ENCODE results near the gene SMIM29.
"Not testable (repeated sequence)": the region's sequence is repeated elsewhere in the genome, so short reads cannot be mapped to it uniquely, and the experiment has no call there.

Gene SMIM29

DNA sequence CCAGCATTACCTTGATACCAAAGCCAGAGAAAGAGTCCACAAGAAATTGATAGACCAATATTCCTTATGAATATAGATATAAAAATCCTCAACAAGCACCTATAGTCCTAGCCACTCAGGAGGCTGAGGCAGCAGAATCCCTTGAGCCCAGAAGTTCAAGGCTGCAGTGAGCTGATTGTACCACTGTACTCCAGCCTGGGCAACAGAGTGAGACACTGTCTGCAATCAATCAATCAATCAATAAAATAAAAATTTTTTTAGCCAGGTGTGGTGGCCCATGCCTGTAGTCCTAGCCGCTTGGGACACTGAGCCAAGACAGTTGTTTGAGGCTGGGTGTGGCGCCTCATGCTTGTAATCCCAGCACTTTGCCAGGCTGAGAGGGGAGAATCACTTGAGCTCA is 18.9 kb upstream of the SMIM29 start:
- no peak for DNase-seq

DNA sequence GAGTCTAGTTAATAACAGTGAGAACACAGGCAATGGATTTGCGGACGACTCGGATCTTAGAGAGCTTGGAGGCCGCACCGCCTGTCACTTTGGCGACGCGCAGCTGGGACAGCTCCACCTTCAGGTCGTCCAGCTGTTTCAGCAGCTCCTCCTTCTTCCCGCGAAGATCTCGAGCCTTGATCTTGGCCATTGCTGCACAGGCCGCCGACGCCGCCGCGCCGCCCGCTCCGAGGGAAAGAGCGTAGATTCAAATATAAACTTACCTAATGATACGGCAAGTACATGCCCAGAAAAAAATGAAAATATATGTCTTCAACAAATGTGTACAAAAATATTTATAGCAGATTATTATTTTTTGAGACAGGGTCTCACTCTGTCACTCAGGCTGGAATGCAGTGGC is 14.7 kb upstream of the SMIM29 start:
- not testable (repeated sequence) for DNase-seq

DNA sequence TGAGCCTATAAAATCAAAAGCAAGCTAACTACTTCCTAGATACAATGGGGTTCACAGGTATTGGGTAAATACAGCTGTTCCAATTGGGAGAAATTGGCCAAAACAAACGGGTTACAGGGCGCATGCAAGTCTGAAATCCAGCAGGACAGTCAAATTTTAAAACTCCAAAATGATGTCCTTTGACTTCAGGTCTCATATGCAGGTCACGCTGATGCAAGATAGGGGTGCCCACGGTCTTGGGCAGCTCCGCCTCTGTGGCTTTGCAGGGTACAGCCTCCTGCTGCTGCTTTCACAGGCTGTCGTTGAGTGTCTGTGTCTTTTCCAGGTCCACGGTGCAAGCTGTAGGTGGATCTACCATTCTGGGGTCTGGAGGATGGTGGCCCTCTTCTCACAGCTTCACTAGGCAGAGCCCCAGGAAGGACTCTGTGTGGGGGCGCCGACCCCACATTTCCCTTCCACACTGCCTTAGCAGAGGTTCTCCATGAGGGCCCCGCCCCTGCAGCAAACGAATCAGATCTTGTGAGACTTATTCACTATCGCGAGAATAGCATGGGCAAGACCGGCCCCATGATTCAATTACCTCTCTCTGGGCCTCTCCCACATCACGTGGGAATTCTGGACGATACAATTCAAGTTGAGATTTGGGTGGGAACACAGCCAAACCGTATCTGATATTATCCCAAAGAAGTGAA is 11.9 kb upstream of the SMIM29 start:
- no peak for DNase-seq

DNA sequence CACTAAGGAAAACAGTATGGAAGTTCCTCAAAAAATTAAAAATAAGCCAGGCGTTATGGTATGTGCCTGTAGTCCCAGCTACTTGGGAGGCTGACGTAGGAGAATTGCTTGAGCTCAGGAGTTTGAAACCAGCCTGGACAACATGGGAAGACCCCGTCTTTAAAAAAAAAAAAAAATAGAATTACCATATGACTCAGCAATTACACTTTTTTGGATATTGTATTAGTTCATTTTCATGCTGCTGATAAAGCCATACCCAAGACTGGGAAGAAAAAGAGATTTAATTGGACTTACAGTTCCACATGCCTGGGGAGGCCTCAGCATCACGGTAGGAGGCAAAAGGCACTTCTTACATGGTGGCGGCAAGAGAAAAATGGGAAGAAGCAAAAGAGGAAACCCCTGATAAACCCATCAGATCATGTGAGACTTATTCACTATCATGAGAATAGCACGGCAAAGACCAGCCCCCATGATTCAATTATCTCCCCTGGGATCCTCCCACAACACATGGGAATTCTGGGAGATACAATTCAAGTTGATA is 10.8 kb upstream of the SMIM29 start:
- no peak for DNase-seq

DNA sequence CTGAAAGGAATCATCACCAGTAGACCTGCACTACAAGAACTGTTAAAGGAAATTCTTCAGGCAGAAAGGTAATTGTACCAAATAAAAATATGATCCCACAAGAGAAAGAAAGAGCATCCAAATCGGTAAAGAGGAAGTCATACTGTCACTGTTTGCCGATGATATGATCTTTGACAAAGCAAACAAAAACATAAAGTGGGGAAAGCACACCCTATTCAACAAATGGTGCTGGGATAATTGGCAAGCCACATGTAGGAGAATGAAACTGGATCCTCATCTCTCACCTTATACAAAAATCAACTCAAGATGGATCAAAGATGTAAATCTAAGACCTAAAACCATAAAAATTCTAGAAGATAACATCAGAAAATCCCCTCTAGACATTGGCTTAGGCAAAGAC is 3.6 kb upstream of the SMIM29 start:
- DNase-seq: not testable (repeated sequence)

DNA sequence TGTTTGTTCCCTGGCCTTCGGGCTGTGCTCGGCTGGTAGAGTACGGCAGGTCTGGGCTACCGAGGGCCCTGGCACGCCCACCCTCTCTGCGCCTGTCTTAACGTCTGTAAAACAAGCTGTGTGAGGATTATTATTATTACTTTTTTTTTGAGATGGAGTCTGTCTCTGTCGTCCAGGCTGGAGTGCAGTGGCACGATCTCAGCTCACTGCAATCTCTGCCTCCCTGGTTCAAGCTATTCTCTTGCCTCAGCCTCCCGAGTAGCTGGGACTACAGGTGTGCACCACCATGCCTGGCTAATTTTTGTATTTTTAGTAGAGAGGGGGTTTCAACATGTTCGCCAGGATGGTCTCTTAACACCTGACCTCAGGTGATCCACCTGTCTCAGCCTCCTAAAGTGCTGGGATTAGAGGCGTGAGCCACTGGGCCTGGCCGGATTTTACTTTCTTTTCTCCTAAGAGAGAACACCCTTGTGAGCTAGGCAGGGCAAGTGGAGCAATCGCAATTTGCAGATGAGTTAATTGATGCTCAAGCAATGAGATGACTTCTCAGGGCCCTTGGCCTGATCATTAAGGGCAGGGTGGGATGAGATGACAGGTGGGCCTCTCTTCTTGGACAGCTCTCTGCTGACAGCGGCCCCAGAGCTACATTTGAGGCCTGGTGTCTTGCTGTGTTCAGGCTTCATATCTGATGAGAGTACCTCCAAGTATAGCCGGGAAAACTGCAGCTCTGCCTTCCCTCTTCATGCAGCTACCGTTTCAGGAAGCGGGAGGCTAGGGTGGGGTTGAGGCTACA is 859 bp upstream of the SMIM29 start:
- DNase-seq: no peak

DNA sequence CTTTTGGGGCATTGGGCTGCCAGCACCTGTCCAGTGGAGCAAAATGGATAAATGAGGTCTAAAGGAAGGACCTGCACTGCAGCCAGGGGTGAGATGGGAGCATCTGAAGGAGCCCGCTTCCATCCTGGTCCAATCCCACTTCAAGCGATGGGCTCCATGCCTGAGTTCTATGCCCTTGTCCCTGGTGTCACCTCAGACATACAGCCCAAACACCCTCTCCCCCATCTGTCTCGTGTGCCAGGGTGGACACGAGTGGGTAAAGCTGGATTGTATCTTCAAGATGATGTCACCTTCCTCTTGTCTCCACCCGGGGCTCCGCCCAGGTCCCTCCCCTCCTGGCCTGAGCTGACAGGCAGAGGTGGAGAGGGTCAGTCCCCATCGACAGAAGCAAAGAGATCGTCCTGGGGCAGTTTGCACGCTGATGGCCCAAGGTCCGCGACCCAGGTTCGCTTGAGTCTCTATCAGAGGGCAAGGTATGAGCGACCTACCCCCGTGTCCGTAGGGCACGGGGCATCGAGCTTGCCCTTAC is 544 bp downstream of the SMIM29 start:
- peak; percentile 69 for DNase-seq

DNA sequence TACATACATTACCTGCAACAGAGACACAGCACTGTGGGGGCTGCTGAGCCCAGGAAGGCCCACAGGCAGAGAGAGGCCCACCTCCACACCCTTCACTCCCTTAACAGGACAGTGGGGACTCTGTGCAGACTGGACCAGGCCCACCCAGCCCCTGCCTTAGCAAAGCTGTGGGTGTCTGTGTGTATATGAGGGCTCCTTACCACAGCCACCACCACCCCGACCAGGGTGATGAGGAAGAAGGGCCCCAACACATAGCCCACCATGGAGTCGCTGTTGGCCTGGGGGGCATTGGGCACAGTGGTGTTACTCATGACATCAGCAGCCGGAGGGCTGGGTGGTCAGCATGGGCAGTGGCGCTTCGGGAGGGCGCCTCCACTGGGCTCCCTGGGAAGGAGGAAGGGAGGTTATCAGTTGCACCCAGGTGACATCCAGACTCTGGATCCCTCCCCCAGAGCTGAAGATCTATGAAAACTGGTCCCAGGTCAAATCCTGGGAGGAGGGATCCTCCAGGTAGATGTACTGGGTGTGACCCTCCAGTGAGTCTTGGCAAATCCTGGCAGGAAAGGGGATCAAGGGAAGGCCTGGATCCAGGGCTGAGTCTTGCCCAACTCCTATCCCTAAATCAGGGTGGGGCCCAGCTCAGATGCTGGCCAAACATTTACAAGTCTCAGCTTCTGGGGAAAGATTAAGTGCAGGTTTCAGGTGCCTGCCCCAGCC is 1.2 kb downstream of the SMIM29 start:
- peak; percentile 38 for DNase-seq

DNA sequence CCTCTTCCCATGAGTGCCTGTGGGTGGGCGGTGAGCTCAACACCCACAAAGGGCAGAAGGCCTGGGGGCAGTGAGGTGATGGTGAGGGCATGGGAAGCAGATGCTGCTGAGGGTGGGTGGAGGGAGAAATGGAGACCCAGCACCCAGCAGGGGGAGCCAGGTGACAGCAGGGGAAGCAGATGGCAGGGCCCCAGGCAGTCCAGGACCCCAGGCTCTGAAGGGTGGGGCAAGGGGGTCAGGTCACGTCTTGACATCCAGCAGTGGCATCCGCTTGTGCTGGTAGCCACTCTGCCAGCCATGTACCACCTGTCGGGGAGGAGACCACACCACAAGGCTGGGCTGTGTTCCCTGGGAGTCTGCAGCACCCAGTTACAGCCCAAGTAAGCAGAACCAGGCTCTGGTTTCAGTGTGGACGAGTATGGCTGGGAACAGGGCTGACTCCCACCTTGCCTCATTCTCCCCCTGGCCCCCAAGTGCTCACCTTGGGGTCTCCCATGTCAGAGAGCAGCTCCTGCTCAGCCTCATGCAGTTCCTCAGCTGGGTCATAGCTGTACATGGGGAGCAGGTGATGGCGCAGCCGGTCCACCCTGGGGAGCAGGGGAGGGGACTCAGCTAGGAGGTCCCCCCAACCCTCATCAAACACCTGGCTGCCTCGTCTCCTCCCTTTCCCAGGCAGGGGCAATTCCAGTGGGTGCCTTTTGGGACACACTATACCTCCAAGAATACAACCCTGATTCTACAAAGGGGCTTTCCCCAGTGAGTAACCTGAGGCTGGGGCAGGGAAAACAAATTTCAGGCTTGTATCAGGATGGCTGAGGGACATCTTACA is 2.0 kb downstream of the SMIM29 start:
- DNase-seq: peak; percentile 73

DNA sequence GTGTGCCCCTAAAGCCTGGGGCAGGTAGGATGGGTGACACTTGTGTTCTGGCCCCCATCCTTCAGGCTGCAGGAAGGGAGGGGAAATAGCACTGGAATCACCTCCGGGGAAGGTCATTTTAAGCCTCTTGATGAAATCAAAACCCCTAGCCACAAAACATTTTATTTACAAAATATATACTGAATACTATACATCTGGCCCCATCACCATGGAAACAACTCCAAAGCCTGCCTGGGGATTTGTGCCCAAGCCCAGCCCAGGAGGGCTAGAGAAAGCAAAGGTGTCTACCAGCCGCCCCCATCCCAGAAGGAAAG is 2.6 kb downstream of the SMIM29 start:
- no peak for DNase-seq

DNA sequence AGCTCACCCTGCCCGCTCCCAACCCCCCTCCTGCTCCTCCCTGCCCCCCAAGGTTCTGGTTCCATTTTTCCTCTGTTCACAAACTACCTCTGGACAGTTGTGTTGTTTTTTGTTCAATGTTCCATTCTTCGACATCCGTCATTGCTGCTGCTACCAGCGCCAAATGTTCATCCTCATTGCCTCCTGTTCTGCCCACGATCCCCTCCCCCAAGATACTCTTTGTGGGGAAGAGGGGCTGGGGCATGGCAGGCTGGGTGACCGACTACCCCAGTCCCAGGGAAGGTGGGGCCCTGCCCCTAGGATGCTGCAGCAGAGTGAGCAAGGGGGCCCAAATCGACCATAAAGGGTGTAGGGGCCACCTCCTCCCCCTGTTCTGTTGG is 3.1 kb downstream of the SMIM29 start:
- not testable (repeated sequence) for DNase-seq

DNA sequence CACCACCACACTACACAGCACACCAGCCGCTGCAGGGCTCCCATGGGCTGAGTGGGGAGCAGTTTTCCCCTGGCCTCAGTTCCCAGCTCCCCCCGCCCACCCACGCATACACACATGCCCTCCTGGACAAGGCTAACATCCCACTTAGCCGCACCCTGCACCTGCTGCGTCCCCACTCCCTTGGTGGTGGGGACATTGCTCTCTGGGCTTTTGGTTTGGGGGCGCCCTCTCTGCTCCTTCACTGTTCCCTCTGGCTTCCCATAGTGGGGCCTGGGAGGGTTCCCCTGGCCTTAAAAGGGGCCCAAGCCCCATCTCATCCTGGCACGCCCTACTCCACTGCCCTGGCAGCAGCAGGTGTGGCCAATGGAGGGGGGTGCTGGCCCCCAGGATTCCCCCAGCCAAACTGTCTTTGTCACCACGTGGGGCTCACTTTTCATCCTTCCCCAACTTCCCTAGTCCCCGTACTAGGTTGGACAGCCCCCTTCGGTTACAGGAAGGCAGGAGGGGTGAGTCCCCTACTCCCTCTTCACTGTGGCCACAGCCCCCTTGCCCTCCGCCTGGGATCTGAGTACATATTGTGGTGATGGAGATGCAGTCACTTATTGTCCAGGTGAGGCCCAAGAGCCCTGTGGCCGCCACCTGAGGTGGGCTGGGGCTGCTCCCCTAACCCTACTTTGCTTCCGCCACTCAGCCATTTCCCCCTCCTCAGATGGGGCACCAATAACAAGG is 3.6 kb downstream of the SMIM29 start:
- DNase-seq: not testable (repeated sequence)

DNA sequence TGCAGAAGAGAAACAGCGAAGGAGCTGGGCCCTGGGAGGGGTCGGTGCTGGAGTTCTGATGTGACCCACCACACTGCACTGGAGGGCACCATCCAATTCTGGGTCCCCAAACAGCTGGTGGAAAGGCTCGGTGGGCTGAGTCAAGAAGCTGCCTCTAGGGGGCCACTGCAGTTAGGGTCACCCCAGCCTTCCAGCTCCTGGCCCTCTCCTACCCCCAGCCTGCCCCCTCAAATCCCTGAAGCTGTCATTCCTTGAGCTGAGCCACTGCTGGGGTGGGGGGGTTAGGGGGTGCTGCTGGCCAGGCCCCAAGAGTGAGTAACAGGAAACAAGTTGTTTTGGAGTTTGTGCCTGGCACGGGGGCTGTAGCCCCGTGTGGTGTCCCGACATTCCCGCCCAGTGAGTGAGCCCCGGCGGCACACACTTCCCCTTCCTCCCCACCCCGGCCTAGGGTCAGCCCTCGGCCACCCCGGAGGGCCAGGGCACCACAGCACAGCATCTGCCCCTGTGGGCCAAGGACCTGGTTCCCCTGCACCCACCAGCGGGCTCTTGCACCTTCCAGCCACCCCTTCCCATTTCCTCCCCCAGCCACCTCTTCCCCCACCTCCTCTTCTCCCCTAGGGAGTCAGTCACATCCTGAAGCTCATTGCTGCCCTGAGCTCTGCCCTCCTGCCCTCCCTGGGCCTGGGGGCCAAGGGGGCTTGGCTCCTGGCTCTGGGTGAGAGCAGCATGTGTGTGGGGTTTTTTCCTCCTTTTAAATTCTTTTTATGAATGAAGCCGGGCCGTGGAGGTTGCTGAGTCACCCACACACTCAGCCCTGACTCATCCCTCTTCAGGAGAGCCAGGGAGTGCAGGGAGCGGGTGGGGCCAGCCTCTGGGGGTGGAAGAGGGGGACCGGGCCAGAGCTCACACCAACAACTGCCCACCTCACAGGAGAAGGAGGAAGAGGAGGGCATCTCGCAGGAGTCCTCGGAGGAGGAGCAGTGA is 4.6 kb downstream of the SMIM29 start:
- peak; percentile 82 for DNase-seq

DNA sequence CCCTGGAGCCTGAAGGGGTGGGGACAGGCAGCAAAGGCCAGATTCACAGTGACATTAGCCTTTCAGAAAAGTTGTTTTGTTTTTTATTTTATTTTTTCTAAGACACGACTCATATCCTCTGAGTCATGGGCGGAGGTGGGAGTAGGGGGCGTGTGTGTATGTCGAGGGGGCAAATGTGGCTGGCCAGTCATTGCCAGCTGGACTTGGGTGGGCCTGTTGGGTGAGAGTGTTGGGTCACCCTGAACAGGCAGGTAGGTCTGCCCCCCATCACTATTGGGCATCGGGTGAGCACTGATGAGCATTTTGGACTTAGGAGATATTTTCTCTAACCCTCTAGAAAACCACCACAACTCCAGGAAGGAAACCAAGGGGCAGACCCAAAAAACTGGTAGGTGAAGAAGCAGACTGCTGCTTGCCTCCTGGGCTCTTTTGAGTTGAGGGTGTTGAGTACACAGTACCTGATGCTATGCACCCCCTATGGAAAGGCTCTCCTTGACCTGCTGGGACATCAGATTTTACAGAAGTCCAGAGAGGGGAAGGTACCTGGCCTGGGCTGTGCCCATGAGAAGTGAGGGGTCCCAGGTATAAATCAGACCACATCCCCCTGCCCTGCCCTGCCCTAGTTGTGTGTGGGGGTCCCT is 5.6 kb downstream of the SMIM29 start:
- DNase-seq: no peak

DNA sequence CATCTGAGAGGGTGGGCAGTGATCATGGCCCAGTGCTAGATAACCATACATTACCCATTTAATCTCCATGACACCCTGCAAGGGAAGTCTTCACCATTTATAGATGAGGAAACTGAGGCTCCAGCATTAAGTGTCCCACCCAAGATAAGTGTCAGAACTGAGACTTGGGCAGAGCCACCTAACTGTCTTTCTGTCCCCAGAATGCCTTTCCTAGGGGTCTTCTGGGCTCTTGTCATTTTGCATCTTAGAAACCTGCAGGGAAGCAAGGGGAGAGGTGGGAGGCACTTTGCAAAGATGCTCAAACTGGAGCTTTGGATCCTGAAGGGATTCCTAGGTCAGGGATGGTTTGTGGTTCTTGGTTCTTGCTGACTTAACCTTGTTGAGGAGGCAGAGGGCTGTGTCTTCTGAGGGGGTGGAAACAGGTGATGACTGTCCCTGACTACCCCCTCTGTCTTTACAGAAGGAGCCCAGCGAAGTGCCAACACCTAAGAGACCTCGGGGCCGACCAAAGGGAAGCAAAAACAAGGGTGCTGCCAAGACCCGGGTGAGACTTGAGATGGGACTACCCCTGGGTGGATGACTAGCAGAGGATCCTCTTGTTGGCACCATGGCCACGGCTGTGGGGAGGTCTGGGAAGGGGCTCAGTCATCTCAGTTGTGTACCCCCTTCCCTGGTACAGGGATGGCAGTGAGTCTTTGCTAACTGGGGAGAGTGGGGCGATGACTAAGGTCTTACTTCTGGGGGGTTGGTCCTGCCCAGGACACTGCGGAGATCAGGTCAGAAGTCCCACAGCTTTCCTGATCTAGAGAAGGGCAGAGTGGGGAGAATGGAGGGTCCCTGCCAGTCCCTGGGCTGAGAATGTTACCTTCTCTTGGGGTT is 6.3 kb downstream of the SMIM29 start:
- no peak for DNase-seq

DNA sequence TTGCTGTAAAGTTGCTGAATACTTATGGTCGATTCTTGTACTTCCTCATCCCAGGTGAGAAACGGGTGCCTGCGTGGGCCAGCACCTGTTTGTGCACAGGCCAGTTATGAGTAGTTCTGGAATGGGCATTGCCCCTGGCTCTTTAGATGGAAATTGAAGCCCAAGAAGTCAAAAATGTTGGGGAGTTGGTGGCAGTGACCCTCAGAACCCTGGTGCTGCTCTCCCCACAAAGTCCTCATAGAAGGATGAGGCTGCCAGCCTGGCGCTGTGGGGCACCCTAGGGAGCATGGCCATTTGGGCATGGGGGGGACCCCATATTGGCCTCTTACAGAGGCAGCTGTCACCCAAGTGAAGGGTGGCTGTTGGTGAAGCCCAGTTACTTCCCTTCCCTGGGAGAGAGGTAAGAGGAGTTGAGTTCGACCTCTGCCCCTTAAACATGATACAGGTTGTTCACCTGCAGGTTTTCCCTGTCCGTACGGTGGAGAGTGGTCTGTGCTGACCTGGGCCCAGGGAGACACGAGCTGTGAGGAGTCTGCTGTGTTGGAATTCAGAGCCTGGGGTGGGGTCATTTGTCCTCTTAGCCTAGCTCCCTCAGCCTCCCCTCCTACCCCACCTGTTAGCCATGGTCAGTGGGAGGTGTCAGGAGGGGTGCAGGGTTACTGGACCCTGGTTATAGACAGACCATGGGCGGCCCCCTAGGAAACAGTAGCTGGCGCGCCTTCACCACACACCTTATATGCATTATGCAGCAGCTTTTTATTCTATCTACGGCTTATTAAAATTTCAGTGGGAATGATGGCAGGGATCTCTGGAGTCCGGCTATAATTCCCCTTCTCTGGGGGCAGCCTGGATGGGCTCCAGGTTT is 7.2 kb downstream of the SMIM29 start:
- no peak for DNase-seq

DNA sequence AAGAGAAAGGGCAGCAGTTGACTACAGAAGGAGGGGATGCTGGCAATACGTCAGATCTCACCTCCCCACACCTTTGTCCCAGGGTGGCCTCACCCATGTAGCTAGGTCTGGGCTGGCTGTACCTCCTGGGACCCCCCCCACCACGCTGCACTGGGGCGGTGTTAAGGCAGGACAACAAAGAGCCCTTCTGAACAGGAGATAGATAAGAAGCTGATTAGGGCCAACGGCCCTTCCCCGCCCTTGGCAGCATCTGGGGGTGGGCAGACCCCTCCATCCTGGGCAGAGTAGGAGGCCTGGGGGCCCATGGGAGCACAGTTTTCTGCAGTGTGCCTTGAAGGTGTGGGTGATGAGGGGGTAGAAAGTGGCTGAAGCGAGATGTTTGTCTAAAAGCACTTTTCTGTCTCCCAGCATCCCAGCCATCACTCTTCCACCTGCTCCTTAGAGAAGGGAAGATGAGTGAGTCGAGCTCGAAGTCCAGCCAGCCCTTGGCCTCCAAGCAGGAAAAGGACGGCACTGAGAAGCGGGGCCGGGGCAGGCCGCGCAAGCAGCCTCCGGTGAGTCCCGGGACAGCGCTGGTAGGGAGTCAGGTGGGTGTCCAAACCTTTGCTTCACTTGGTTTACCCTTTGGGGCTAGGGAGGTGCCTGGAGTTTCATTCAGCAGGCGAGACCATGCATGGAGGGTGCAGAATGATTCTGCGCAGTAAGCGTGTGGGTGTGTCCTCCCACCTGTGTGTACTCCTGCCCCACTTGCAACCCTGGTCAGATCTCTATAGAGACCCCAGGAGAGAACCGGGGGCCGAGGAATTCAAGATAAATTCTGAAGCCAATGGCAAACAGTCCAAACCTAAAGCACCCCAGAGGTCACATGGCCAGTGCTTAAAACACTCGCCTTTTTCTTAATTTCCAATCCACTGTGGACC is 8.2 kb downstream of the SMIM29 start:
- DNase-seq: no peak

Measured in stimulated activated CD4-positive, alpha-beta T cell treated with anti-CD3 and anti-CD28 coated beads, Interleukin-15, amount 100 ng/mL, for 24 hours (primary cell).